GM18519 (cell line): Measurements from ENCODE around the gene SYCP2L.
"Not testable (repeated sequence)": the region's sequence is repeated elsewhere in the genome, so short reads cannot be mapped to it uniquely, and the experiment has no call there.

Experiments
- ATAC-seq: cut with Tn5 transposase; IDR thresholded peaks from one replicate; pipeline ENCODE4 v1.9.1; 2021; ENCODE audit warnings: mild to moderate bottlenecking, moderate library complexity; ENCODE audit not compliant: unreplicated experiment, low FRiP score

The SYCP2L gene

DNA sequence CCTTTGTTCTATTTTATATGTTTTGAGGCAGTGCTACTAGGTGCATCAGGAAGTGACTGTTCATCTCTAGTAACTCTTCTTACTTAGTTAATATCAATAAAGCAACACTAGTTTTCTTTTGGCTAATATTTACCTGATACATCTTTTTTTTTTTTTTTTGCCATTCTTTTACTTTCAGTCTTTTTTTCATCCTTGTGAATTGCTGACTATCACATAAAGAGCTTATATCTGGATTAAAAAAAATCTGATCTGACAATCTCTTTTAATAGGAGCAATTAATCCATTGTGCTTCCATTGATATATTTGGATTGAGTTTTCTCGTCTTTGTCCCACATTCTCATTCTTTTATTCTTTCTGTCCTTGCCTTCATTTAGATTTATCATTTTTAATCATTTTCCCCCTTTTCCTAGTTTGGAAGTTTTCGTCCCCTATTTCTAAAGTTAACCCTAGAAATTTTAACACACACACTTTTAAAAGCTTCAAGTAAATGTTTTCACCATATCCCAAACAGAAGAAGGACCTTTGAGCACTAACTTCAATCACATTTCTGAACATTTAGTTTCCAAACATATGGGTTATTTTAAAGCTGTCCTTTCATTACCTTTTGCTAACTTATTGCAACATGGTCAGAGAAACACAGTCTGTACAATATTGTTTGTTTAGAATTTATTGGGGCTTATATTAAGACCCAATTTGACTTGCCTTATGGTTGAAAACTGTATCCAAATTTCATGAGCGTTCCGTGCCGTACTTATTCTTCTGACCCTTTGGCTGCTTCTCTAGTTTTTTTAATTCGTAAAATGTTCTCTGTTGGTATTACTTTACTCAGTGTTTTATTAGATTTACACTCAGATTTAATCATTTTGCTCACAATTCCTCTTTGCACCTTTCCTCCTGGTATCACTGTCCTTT, 63.0 kb downstream of the SYCP2L start:
- no peak for ATAC-seq

DNA sequence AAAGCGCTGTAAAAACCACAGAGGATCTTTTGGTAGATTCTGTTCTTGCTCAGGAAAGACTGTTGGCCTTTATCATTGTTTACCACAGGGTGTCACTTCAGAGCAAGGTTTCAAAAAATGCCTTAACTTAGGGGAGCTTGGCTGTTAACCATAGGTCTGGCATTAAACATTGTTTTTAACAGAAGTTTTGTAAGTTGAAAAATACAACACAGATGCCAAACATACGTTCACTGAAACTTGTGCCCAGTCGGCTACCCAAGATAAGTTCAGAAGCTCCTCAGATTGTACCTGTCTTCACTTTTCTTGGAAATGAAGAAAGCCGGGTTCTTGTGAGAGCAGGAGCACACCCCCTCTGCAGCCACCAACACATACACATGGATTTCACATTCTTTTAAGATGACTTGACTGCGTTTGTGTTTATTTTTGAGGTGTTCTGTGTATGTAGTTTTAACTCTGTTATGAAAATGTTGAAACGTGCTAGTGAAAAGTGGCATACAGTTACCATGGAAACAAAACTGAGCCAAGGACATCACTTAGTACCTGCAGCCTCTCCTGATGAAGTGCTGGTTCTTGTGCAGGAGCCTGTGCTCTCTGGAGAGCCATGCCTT, 64.9 kb downstream of the SYCP2L start:
- no peak for ATAC-seq

DNA sequence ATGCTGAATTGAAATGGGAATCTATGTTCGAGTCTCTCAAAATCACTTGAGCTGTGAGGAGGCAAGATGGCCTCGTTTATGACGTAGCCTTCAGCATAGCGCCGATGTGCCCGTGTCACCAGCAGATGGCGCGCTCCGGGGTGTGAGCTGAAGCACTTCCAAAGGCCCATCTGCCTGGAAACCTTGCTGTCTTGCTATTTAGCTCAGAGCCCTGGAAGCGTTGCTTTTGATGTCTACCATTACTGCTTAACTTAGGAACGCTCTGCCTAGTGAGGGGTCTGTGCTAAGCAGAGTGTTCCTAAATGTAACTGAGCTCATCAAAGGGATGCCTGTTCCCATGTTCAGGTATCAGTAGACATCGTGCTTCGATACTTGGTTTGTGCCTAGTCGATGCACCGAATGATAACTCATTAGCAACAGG, 67.7 kb downstream of the SYCP2L start:
- peak; percentile 81 for ATAC-seq

DNA sequence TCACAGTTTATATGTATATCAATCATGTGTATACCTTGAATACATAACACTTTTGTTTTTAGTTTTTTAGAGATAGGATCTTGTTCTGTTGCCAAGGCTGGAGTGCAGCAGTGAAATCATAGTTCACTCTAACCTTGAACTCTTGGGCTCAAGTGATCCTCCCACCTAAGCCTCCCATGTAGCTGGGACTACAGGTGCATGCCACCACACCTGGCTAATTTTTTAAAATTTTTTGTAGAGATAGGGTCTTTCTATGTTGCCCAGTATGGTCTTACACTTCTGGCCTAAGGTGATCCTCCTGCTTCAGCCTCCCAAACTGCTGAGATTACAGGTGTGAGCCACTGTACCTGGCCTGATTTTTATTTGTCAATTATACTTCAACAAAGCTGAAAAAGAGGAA, 69.9 kb downstream of the SYCP2L start:
- ATAC-seq = no peak

DNA sequence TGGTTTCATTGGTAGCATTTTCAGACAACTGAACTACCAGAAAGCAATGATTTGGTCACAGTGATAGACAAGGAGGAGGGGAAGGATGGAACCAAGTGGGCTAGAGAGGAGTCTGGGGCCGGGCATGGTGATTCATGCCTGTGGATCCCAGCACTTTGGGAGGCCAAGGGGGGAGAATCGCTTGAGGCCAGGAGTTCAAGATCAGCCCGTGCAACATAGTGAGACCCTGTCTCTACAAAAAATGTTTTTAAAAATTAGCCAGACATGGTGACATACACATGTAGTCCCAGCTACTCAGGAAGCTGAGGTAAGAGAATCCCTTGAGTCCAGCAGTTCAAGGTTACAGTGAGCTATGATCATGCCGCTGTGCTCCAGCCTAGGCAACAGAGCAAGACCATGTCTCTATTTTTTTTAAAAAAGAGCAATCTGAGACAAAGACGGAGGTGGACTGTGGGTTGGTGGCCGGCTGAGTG, 70.6 kb downstream of the SYCP2L start:
- no peak for ATAC-seq

DNA sequence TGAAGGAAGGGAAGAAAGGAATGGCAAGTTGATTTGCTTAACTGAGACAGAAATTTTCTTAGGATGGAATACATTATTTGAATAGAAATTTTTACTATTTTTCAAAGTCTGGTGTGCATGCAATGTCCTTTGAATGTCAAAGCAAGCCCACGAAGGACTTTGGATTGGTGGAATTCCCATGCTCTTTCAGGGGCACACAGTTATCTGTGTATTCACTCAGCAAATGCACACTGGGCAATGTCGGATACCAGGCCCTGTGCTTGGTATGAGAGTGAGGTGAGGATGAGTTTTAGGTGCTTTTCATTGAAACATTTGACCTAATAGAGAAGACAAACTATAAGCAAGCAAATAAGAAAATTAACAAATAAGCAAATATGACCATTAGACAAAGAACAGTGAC, 73.3 kb downstream of the SYCP2L start:
- ATAC-seq = no peak

DNA sequence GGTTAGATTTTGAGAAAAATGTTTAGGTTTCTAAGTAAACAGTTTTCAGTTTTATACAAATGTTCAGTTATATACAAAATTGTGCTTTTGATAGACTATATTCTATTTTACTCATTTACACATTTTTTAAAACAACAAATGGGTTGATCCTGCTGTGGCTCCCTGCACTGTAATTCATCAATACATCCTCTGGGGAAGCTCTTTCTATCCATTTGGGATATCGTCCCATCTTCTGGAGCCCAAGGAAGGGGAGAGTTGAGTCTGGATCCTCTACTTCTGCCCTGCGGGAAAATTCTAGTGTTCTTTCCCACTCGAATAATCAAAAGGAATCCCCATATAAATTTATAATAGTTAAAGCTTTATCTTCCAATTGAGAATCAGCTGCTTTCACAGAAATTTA, 75.0 kb downstream of the SYCP2L start:
- ATAC-seq = no peak

DNA sequence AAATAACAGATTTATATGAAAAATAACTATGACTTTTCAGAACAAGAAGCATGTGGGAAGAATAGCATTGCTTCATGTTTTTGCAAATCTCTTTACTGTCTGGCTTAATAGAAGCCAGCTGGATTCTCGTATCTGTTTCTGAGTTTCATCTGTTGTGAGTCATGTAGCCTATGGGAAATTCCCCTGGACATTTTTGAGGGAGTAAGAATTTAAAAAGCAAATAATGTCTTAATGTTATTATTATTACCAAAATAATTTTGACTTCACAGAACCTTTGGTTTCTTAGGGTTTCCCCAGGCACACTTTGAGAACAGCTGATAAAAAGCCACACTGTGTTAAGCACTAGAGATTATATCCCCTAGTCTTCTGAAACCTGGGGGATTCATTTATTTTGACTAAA, 75.8 kb downstream of the SYCP2L start:
- no peak for ATAC-seq

DNA sequence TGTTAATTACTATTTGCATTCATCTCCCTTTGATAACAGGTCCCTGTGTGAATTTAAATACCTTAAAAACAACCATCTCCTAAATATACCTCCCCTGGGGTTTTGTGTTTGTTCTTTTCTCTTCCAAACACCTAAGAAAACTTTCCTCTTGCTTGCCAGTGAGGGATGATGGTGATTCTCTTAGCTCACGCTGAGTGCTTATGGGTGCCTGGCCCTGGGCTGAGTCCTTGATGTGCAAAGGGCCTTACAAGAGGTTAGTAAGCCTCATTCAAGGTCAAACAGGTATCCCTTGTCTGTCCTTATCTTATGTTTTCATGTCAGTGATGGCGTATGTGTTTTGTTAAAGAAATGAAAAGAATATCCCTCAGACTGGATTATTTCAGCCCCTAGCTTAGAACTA, 76.3 kb downstream of the SYCP2L start:
- no peak for ATAC-seq

DNA sequence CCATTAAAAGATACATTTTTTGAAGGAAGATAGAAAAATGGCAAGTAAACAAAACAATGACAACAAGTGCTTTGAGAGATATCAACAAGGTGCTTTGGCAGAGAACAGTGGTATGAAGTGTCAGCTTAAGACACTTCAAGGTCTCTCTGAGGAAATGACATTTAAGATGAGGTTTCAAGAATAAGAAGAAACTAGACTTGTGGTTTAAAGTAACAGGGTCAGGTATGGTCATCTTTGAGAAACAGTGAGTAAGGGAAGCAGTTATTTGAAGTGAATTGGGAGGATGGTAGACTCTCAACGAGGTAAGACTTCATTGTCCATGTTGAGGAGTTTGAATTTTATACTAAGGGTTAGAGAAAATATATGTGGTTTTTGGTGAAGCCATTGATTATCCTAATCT, 77.8 kb downstream of the SYCP2L start:
- peak; percentile 93 for ATAC-seq

DNA sequence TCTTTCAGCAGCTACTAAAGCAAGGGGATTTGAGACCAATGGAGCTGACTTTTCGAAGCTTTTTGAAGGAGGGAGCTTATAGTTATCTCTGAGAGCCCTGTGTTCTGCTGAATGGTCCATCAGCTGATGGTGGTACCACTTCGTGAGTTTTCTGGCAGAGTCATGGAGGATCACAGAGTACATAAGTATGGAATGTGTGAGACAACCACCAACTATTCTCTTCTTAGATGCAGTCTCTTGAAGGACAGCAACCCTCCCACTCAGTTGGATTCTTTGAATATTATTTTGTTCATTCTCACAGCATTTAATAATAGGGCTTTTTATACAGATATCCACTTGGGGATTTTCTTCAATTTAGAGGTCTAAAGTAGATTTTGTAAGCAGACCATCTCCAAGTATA, 81.9 kb downstream of the SYCP2L start:
- no peak for ATAC-seq

DNA sequence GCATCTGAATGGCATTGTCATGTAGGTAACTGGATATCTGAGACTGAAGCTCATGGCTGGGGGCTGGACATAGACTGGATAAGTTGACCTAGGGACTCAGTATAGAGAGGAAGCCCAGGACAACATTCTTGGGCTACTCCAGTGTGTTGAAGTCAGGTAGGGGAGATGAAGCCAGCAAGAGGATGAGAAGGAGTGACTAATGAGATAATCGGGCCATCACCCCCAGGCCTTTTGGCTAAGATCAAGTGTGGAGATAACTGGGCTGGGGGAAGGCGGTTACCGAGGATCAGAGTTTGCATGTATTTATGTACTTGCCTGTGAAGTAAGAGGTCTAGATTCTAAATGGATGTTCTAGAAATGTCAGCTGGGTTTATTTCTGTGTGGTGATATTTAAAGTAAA, 83.9 kb downstream of the SYCP2L start:
- no peak for ATAC-seq

DNA sequence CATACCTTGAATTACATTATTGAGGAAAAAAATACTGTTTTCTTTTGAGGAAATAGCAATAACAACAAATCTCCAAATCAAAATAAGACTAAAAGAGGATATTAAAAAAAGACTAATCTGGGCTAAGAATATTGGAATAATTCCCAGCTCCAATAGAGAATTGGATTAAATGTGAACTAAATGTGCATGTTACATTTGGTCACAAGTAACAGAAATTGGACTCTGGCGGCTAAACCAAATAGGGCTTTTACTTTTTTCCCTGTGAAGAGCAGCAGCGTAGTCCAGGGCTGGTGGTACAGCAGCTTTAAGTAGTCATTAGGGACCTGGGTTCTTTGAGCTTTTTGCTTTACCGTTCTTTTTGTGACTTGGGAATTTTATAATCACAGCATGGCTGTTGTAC, 85.3 kb downstream of the SYCP2L start:
- no peak for ATAC-seq

DNA sequence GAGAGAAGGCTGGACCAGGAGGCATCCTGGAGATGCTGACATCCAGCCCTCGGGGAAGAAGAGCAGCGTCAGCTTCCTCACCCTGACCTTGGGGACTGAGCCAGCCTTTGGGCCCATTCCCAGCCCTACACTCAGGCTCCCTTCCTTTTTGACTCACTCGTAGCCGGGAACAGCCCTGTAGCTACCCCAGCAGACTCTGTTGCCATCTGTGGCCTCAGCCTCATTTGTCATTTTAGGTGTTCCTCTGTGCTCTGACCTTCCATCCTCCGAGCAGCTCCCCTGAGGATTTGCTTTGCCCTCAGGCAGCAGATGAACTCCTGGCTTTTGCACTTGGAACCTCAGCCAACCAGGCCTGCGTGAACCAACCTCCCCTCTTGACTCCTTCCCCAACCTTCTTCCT, 89.7 kb downstream of the SYCP2L start:
- ATAC-seq = no peak

DNA sequence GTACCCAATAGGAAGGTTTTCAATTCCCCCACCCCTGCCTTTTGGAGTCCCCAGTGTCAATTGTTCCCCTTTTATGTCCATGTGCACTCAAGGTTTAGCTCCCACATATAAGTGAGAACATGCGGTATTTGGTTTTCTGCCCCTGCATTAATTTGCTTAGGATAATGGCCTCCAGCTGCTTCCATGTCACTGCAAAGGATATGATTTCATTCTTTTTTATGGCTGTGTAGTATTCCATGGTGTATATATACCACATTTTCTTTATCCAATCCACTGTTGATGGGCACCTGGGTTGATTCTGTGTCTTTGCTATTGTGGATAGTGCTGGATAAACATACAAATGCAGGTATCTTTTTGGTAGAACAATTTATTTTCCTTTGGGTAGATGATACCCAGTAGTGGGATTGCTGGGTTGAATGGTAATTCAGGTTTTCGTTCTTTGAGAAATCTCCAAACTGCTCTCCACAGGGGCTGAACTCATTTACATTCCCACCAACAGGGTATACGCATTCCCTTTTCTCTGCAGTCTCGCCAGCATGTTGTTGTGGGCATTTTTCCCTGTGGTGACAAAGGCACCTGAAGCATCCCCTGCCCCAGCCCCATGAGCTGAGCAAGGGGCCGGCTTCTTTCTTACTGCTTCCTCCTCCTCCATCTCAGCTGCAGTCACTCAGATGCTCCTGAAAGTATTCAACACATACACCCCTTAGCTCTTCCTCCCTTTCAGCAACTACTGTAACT, 90.5 kb downstream of the SYCP2L start:
- no peak for ATAC-seq

DNA sequence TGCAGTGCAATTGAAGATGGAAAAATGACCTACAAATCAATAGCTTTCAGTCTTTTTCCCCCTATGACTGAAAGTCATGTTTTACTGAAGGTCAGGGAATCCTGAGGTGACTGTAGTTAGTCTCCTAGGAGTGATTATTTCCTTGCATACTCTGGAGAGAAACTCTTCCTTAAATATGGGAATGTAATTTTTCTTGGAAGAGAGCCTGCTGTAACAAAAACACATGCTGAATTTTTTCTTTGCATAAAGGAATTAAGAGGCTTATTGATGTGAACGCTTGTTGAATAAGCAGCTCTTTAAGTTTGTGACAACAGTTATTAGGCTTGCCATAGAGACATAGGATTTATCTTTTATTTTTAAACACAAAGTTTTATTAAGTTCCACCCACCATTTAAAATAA, 92.8 kb downstream of the SYCP2L start:
- no peak for ATAC-seq

DNA sequence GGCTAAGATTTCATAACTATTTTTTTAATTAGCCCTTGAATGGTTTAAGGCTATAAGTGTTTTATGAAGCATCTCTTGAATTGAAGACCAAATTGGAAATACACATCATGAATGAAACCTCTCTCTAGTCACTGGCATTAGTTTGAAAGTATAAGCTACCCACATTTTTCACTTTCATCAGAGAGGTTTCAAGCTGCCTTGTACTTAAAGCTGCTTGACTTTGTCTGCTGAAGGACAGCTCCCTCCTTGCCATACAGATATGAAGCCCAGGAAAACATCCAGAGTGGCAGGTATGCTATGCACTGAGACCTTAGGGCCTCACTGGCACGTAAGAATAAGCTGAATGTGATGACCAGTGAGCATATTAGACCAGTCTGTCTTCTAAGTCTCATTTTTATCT, 94.6 kb downstream of the SYCP2L start:
- ATAC-seq = no peak

DNA sequence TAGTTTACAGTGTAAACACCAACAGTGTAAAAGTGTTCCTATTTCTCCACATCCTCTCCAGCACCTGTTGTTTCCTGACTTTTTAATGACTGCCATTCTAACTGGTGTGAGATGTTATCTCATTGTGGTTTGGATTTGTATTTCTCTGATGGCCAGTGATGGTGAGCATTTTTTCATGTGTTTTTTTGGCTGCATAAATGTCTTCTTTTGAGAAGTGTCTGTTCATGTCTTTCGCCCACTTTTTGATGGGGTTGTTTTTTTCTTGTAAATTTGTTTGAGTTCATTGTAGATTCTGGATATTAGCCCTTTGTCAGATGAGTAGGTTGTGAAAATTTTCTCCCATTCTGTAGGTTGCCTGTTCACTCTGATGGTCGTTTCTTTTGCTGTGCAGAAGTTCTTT, 98.1 kb downstream of the SYCP2L start:
- not testable (repeated sequence) for ATAC-seq

DNA sequence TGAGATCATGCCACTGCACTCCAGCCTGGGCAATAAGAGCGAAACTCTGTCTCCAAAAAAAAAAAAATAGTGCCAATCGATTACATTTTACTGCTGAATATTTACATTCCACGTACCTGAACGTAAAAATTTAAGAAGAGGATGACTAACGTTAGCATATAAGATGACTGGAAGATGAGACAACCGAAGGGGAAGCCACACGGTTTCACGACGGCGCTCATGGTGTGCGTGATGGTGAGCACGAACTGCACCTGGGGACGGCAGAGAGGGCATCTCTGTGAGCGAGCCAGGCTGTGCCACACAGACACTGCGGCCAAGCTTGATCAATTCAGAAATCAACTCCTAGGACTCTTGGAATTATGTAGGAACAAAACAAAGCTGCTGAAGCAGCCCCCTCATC, 102.7 kb downstream of the SYCP2L start:
- no peak for ATAC-seq

DNA sequence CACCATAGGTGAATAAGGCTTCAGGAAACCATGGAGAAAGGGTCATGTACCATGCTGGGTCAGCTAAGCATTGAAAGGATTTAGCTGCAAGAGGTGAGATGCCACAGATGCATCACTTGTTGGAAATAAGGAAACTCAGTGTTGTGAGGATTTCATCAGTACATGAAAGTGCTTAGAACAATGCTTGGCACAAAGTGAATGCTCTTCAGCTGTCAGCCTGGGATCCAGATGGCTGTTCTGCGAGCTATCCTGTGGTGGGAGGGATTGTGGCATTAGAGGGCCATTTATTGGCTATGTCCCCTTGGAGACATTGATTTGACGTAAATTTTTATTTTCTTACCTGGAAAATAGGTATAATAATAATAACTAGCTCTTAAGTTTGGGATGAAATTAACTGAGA, 104.3 kb downstream of the SYCP2L start:
- no peak for ATAC-seq

DNA sequence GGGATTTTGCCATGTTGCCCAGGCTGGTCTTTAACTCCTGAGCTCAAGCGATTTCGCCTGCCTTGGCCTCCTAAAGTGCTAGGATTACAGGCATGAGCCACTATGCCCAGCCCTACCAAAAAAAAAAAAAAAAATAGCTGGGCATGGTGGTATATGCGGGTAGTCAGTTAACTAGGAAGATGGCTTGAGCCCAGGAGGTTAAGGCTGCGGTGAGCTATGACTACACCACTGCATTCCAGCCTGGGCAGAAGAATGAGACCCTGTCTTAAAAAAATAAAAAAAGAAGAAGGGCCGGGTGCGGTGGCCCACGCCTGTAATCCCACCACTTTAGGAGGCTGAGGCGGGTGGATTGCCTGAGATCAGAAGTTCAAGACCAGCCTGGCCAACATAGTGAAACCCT, 107.0 kb downstream of the SYCP2L start:
- no peak for ATAC-seq
